ENCODE results near the gene HAO2.

DNA sequence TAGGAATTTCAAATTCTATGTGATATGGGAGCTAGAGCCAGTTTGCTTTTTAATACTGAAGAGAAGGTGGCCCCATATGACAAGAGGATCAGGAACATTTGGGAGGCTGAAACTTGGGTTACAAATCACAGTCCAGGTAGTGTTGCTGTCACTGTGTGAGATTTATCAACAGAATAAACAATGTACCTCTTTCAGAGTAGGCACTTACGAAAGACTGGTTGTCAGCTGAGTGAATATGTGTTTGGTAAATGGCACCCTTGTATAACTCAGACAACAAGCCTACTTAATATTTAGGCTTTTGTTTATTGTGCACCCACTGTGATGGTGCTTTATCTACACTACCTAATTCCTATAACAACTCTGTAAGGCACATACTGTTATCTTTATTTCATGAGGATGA, 7.4 kb upstream of the HAO2 start:
- no peak for TF ChIP-seq CTCF (conservative IDR thresholded peaks at IDR 0.05; ENCODE audit: low read depth, low read length)
- no peak for TF ChIP-seq EZH2 (IDR thresholded peaks at IDR 0.05; ENCODE audit: borderline replicate concordance, low read depth, low read length, poor library complexity, severe bottlenecking)
